ENCODE measurements around the gene PITRM1.
"Not testable (repeated sequence)": the region's sequence is repeated elsewhere in the genome, so short reads cannot be mapped to it uniquely, and the experiment has no call there.

PITRM1 gene, protein sequence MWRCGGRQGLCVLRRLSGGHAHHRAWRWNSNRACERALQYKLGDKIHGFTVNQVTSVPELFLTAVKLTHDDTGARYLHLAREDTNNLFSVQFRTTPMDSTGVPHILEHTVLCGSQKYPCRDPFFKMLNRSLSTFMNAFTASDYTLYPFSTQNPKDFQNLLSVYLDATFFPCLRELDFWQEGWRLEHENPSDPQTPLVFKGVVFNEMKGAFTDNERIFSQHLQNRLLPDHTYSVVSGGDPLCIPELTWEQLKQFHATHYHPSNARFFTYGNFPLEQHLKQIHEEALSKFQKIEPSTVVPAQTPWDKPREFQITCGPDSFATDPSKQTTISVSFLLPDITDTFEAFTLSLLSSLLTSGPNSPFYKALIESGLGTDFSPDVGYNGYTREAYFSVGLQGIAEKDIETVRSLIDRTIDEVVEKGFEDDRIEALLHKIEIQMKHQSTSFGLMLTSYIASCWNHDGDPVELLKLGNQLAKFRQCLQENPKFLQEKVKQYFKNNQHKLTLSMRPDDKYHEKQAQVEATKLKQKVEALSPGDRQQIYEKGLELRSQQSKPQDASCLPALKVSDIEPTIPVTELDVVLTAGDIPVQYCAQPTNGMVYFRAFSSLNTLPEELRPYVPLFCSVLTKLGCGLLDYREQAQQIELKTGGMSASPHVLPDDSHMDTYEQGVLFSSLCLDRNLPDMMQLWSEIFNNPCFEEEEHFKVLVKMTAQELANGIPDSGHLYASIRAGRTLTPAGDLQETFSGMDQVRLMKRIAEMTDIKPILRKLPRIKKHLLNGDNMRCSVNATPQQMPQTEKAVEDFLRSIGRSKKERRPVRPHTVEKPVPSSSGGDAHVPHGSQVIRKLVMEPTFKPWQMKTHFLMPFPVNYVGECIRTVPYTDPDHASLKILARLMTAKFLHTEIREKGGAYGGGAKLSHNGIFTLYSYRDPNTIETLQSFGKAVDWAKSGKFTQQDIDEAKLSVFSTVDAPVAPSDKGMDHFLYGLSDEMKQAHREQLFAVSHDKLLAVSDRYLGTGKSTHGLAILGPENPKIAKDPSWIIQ

DNA sequence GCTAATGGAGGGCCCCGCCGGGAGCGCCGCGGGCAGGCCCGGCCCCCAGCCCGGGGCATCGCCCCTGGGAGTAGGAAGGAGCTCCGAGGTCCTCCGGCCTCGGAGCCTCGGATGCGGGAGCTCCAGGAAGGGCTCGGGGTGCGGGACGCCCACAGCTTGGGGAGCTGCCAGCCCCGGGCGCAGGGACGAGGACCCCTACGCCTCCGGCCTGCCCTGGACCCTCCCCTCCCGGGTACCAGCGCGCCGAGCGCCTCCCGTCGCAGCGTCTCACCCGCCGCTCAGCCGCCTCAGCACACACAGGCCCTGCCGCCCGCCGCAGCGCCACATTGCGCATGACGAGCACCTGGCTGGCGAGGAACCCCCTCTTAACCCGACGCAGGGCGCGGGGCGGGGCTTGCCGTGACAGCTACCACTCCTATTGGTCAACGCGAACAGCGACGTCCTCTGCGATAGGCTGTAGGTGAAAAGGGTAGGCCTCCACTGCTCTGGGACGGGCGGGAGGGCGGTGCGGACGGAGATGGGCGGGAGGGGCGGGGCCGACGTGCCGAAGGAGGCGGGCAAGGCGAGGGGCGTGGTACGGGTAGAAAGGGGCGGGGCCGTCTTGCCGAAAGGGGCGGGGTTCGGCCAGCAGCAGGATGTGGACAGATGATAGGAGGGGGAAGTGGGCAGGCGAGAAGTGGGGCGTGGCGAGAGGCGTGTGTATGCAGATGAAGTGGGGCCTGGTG lies at the start of gene PITRM1:
PITRM1 (minus strand) TSS at position 337 of the 725 bp plus-strand sequence; CDS start at position 327, 10 bp downstream.
- TF ChIP-seq, protein P1, sequence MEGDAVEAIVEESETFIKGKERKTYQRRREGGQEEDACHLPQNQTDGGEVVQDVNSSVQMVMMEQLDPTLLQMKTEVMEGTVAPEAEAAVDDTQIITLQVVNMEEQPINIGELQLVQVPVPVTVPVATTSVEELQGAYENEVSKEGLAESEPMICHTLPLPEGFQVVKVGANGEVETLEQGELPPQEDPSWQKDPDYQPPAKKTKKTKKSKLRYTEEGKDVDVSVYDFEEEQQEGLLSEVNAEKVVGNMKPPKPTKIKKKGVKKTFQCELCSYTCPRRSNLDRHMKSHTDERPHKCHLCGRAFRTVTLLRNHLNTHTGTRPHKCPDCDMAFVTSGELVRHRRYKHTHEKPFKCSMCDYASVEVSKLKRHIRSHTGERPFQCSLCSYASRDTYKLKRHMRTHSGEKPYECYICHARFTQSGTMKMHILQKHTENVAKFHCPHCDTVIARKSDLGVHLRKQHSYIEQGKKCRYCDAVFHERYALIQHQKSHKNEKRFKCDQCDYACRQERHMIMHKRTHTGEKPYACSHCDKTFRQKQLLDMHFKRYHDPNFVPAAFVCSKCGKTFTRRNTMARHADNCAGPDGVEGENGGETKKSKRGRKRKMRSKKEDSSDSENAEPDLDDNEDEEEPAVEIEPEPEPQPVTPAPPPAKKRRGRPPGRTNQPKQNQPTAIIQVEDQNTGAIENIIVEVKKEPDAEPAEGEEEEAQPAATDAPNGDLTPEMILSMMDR (IDR thresholded peaks at IDR 0.05) = no peak
- peak within 1 kb of the TSS; percentile 78 to 93 for H3K27ac ChIP-seq
- peak; percentile 100 for DNase-seq (ENCODE audit: low spot score)
- peak within 1 kb of the TSS; percentile 83 for H3K4me3 ChIP-seq

DNA sequence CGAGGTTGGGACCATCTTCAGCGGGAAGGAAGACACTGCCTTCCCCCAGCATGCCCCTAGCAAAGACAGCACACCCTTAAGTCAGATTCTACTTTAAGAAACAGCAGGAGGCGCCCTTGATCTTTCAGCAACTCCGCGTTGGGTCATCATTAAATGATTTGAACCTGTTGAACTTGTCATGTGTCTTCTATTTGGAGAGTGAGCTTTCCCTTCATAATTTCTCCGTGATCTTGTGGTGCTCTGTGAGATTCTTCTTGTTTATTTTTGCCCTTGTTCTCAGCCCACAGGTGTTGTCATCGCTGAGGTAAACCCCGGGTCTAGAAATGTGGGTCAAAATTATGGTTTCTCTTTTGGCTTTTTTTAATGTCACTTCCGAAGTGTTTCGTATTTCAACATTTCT lies 49.5 kb upstream of the PITRM1 start:
- no peak overlapping the region for H3K27ac ChIP-seq
- DNase-seq (ENCODE audit: low spot score) = no peak
- no peak overlapping the region for H3K4me3 ChIP-seq
- TF ChIP-seq, protein P1 (IDR thresholded peaks at IDR 0.05) = no peak

DNA sequence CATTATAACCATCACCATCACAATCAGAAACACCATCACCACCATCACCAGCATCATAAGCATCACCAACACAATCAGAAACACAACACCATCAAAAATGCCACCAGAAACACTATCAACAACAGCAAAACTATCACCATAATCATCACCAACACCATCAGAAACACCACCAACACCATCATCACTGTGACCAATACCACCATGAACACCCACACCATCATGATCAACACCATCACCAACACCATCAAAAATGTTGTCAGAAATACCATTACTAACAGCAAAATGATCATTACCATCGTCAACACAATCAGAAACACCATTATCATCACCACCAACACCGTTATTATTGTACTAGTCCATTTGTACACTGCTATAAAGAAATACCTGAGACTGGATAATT lies 49.0 kb upstream of the PITRM1 start:
- not testable (repeated sequence) for H3K27ac ChIP-seq; H3K4me3 ChIP-seq; DNase-seq (ENCODE audit: low spot score)

DNA sequence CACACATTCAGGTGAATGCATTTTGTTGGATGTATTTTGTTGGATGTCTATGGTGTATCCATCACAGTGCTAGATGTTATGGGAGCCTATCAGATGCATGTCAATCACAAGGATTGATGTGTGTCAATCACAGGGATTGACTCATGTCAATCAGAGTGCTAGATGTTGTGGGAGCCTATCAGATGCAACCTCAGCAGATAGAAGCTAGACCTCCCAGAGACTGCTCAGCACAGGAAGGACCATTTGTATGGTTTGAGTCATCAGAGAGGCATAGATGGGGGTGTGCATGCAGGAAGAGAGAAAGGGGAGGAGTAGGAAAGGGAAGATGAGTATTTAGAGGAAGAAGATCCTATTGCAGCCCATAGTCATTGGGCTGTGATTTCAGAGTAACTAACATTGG lies 48.3 kb upstream of the PITRM1 start:
- TF ChIP-seq, protein P1 (IDR thresholded peaks at IDR 0.05) = no peak
- Histone ChIP-seq H3K4me3 (no peak overlapping the region), H3K27ac (no peak overlapping the region)
- DNase-seq (ENCODE audit: low spot score) = no peak

DNA sequence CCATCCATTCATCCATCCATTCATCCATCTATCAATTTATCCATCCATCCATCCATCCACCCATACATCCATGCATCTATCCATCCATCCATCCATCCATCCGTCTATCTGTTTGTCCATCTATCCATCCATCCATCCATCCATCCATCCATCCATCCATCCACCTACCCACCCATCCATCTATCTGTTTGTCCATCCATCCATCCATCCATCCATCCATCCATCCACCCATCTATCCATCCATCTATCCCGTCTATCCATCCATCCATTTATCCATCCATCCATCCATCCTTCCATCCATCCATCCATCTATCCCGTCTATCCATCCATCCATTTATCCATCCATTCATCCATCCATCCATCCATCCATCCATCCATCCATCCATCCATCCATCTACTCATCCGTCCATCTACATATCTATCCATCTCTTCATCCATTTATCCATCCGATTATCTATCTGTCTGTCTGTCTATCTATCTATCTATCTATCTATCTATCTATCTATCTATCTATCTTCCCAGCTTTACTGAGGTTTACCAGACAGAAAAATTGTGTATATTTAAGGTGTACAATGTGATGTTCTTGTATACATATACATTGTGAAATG lies 46.5 kb upstream of the PITRM1 start:
- DNase-seq (ENCODE audit: low spot score); H3K27ac ChIP-seq; H3K4me3 ChIP-seq: not testable (repeated sequence)

DNA sequence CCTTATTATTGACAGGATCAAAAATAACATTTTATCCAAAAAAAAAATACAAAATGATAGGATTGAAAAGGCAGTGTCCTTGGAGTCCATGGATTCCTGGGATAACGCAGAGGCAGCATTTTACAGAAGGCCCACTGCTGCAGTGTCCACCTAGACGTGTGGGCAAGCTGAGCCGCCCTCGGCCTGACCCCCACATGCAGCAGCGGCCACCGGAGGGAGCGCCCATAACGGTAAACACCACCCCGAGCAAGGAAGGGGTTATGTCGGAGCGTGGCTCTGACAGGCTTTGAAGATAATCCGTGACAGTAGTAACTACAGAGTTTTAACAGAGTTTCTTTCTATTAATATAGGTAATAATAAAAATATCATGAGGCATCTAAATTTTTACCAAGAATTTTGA lies 45.3 kb upstream of the PITRM1 start:
- no peak overlapping the region for H3K27ac ChIP-seq
- DNase-seq (ENCODE audit: low spot score) = no peak
- TF ChIP-seq, protein P1 (IDR thresholded peaks at IDR 0.05) = no peak
- H3K4me3 ChIP-seq = no peak overlapping the region

DNA sequence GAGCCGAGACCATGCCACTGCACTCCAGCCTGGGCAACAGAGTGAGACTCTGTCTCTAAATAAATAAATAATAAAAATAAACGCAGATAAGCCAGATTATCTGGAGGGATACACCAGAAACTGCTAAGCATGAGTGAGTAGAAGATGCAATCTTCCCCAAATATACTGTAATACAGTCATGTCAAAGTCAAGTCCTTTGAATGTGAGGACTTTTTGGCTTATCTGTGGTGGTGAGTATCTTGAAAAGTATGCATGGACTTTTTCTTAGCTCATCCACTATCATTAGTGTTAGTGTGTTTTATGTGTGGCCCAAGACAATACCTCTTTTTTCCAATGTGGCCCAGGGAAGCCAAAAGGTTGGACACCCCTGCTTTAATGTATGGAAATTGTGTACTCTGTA lies 44.7 kb upstream of the PITRM1 start:
- TF ChIP-seq, protein P1 (IDR thresholded peaks at IDR 0.05) = no peak
- Histone ChIP-seq H3K4me3 (no peak overlapping the region), H3K27ac (no peak overlapping the region)
- no peak for DNase-seq (ENCODE audit: low spot score)

Measured in coronary artery (tissue), 2 donors.